HG03565 (cell line): ENCODE data around the gene SEMA7A.
A peak's percentile ranks its signal among the peaks of the same experiment; 100 is the strongest.
"Not testable (repeated sequence)": the region's sequence is repeated elsewhere in the genome, so short reads cannot be mapped to it uniquely, and the experiment has no call there.

Experiments used
- ATAC-seq: cut with Tn5 transposase; IDR thresholded peaks from one replicate; pipeline ENCODE4 v1.9.1; 2021; ENCODE audit warnings: mild to moderate bottlenecking, moderate library complexity; ENCODE audit not compliant: unreplicated experiment

SEMA7A gene

GRCh38 chr15:74433592-74434262 lies at the start of gene SEMA7A:
Gene SEMA7A, minus strand, starts transcription at chr15:74433958. Its CDS starts 40 bp downstream, at chr15:74433918.
- ATAC-seq, result peak; percentile 44

- no peak for ATAC-seq
Measured at GRCh38 chr15:74482661-74483060, 48.9 kb upstream of the SEMA7A start.

- ATAC-seq, result not testable (repeated sequence)
Measured at GRCh38 chr15:74480364-74480763, 46.6 kb upstream of the SEMA7A start.

DNA sequence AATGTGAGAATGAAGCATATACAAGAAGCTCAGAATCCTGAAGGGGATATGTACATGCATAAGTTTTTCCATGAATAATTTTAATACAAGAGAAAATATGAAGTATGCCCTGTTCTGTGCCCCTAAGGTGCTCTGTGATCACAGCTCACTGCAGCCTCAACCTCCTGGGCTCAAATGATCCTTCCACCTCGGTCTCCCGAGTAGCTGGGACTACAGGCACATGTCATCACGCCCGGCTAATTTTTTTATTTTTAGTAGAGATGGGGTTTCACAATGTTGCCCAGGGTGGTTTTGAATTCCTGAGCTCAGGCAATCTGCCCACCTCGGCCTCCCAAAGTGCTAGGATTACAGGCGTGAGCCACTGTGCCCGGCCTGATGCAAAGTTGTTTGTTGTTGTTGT lies 37.9 kb upstream of the SEMA7A start:
- ATAC-seq, result not testable (repeated sequence)

DNA sequence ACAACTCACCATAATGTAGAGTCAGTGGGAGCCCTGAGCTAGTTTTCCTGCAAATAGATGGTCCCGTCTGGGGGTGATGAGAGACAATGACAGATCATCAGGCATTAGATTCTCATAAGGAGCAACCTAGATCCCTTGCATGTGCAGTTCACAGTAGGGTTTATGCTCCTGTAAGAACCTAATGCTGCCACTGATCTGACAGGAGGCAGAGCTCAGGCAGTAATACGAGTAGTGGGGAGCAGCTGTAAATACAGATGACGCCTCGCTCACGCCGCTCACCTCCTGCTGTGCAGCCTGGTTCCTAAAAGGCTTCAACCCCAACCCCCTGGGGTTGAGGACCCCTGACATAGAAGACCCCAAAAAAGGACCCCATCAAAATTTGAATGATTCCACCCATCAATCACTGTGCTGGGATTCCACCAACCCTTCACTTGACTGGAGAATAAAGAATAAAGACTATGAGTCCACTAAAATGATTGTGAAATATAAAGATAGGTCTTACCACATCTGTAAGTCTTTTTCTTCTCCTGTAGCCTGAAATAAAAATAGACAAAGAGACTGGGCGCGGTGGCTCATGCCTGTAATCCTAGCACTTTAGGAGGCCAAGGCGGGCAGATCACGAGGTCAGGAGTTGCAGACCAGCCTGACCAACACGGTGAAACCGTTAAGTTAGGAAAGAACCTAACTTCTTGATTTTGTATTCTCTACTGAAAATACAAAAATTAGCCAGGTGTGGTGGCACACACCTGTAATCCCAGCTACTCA lies 37.1 kb upstream of the SEMA7A start:
- ATAC-seq, result no peak

- ATAC-seq, result no peak
Measured at GRCh38 chr15:74468341-74469032, 34.7 kb upstream of the SEMA7A start.

GRCh38 chr15:74466570-74466969 lies 32.8 kb upstream of the SEMA7A start:
- no peak for ATAC-seq

DNA sequence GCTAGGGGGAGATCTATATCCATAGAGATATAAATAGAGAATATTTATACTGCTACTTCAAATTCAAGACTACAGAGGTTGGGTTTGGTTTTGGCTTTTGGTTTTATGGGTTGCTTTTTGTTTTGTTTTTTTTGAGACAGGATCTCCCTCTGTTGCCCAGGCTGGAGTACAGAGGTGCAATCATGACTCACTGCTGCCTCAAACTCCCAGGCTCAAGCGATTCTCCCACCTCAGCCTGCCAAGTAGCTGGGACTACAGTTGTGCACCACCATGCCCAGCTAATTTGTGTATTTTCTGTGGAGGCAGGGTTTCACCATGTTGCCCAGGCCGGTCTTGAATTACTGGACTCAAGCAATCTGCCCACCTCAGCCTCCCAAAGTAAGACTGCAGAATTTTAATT lies 31.1 kb upstream of the SEMA7A start:
- ATAC-seq, result no peak

DNA sequence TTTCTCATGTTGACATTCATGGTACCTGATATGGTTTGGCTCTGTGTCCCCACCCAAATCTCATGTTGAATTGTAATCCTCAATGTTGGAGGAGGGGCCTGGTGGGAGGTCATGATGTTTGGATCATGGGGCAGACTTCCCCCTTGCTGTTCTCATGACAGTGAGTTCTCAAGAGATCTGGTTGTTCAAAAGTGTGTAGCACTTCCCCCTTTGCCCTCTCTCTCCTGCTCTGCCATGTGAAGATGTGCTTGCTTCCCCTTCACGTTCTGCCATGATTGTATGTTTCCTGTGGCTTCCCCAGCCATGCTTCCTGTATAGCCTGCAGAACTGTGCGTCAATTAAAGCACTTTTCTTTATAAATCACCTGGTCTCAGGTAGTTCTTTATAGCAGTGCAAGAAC lies 30.5 kb upstream of the SEMA7A start:
- no peak for ATAC-seq

DNA sequence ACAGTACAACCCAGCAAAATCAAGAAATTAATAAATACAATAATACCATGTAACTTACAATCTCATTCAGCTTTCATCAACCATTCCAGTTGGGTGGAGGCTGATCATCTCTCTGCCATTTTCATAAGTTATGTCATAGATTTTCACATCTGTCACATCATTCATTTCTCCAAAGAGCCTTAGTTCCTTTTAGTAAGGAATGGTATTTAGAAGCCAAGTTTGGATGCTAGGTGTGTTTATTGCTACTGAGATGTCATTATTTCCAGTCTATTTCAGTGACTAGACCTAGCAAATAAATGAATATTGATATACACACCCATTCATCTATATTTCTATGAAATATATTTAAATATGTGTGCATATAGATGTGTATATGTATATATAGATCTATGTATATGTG lies 29.9 kb upstream of the SEMA7A start:
- ATAC-seq, result no peak

DNA sequence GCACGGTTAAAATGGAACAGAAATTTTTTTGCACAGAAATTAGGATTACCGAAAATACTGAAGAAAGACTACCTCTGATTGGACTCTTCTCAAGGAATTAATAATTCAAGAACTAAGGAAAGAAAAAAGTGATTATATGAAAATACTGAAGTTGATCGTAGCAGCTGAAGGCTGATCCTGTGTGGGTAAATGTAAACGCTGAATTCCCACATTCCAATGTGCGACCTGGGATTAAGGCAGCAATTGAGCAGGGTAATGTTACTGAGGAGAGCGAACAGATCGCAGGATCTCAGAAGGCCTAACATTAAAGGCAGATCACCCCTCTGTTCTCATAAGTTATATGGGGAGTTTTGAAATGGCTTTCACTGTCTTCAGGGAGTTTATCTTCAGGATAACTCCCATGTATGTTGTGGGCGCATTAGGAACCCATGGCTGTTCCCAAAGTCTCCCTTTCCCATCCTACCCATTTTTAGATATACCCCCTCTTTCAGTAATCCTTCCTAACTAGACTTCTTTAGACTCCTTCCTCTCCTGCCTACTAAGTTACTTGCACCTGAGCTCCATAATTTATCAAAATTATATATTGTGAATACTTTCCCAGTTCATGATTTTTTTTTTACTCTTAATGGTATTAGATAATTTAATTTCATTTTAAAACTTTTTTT lies 28.2 kb upstream of the SEMA7A start:
- no peak for ATAC-seq

DNA sequence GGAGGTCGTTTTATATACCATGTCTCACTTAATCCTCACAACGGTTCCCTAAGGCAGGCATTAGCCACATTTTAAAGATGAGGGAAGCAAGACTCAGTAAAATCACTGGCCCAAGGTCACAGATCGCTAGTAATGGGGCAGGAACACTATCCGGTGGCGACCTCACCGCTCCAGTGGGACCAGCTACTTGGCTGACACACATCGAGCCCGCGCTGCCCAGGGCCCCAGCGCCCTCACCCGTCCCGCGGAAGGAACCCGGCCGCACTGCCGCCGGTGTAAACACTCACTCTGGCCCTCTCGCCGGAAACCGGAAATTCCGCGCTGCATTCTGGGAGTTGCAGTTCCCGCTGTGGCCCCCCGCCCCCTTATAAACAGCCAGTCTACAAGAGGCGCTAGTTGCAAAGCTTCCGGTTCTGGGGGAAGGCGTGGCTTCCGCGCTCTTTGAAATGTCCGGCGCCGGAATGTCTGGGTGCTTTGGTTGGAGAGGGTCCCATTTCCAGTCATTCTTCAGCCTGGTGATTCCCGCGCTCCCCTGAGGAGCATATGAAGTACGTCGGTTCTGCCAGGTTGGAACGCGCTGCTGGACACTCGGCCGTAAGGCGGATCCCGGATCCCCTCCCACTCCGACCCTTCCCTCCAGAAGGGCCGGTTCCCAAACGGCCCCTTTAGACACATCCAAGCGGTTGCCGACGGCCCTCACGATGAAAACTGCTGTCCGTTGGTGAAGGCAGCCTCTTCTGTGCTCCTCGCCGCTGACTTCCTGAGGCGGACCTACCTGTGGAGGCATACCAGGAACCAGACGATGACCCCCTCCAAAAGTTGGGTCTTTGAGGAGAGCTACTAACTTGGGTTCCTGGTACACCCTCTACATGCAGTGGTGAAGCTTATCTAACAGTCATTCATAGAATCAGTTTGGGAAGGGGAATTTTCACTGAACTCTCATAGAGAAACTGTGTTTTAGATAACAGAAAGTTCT lies 27.4 kb upstream of the SEMA7A start, which contains the start of gene UBL7:
Gene UBL7 (minus strand): TSS at position 290 of the 976 bp plus-strand sequence. CDS start 2,293 bp downstream, outside the sequence.
- peak; percentile 67 for ATAC-seq

DNA sequence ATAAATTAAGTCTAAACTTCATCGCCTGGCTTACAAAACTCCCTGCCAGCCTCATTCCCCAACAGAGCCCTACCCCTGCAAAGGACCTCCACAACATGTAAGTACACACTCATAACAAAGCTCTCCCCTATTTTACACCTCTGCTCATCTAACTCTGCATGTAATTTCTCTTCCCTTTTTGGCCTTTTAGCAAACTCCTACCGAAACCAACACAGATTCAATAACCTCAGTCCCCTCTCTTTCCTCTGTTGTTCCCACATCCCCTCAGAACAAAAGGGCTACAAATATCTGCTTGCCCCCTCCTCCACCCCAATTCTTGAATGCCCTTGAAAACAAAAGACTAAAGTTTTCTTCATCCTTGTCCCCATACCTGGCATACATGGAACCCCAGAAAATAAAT lies 26.5 kb upstream of the SEMA7A start:
- ATAC-seq, result no peak

DNA sequence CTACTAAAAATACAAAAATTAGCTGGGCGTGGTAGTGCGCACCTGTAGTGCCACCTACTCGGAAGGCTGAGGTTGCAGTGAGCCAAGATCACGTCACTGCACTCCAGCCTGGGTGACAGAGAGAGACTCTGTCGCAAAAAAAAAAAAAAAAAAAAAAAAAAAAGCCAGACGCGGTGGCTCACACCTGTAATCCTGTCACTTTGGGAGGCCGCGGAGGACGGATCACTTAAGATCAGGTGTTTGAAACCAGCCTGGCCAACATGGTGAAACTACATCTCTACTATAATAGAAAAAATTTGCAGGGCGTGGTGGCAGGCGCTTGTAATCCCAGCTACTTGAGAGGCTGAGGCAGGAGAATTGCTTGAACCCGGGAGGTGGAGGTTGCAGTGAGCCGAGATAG lies 26.0 kb upstream of the SEMA7A start:
- not testable (repeated sequence) for ATAC-seq

DNA sequence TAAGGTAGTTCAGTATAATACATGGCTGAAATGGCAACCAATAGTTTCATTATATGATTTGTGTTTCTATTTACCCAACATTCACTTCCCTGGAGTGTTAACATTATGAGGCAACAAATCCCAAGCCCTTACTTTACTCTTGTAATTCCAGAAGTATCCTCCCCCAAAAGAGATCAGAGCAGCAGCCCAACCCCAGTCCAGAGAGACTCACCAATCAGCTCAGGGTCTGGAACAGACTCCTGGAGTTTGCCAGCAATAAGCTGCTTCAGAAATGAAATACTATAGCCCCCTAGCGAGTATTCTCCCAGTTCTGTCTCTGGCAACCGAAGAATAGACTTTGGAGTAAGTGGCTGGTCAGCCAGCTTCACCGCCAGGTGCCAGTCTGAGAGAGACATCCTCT lies 24.7 kb upstream of the SEMA7A start:
- no peak for ATAC-seq

DNA sequence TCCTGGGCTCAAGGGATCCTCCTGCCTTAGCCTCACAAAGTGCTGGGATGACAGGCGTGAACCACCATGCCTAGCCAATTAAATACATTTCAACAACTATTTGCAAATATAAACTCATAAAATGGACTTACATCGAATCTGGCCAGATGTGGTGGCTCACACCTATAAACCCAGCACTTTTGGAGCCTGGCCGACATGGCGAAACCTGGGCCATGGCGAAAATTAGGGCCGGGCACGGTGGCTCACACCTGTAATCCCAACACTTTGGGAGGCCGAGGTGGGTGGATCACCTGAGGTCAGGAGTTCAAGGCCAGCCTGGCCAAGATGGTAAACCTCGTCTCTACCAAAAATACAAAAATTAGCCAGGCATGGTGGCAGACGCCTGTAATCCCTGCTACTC lies 23.3 kb upstream of the SEMA7A start:
- not testable (repeated sequence) for ATAC-seq

GRCh38 chr15:74454764-74455500 lies 21.2 kb upstream of the SEMA7A start:
- no peak for ATAC-seq

GRCh38 chr15:74453925-74454763 lies 20.4 kb upstream of the SEMA7A start:
- ATAC-seq, result no peak
